ENCODE data around the gene CFLAR.

CFLAR gene

DNA sequence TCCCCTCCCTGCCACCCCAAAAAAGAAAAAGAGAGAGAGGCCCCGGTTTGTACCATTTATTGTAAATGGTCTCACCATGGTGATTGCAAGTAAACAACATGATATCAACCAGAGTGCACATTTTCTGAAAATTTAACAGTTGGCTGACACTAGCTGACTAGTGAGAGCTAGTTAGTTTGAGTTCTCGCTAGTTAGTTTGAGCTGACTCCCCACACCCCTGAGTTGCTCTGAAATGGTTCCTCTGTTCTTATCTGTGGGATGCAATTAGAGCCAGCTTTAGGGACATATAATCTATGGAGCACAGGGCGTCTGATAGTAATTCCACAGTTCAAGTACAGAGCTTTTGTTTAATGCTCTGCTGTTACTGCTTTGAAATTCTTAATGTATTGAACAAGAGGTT, 80.0 kb downstream of the CFLAR start:
- Histone ChIP-seq H4K20me1 (ENCODE audit: insufficient read depth, low read length) (no peaks in the 10 kb centered on the region), H3K9ac (ENCODE audit: low read length) (no peak overlapping the region), H3F3A (ENCODE audit: insufficient read depth, low read length) (peaks cover 34% of the 10 kb centered on the region), H3K4me2 (ENCODE audit: low read depth, low read length) (no peak overlapping the region), H2AFZ (ENCODE audit: low read length) (no peak overlapping the region), H3K4me1 (ENCODE audit: low read length) (peaks cover 58% of the 10 kb centered on the region), H3K27ac (ENCODE audit: low read length) (no peak overlapping the region), H3K4me3 (ENCODE audit: low read length) (no peak overlapping the region), H3K79me2 (ENCODE audit: low read length) (peaks cover 80% of the 10 kb centered on the region), H3K9me2 (replicated peaks; ENCODE audit: insufficient read depth, low read length) (no peaks in the 10 kb centered on the region), H3K36me3 (replicated peaks; ENCODE audit: insufficient read depth, low read length) (peaks cover 27% of the 10 kb centered on the region; the same call in 1 of the 2 replicates), H3K27me3 (replicated peaks; ENCODE audit: insufficient read depth, low read length) (no peaks in the 10 kb centered on the region), H3K9me3 (replicated peaks; ENCODE audit: insufficient read depth, low read length) (no peaks in the 10 kb centered on the region)
- no peak for TF ChIP-seq EZH2phosphoT487 (IDR thresholded peaks at IDR 0.05; ENCODE audit: low read length)
- TF ChIP-seq CTCF (IDR thresholded peaks at IDR 0.05; ENCODE audit: low read length) = no peak
- no peak for TF ChIP-seq EZH2 (optimal IDR thresholded peaks at IDR 0.05; ENCODE audit: low read depth, low read length)
- no peak for DNase-seq

- peaks cover 26% of the 10 kb centered on the region for H3F3A ChIP-seq (ENCODE audit: insufficient read depth, low read length)
Observed at GRCh38 chr2:201196803-201197202, 80.8 kb downstream of the CFLAR start.

DNA sequence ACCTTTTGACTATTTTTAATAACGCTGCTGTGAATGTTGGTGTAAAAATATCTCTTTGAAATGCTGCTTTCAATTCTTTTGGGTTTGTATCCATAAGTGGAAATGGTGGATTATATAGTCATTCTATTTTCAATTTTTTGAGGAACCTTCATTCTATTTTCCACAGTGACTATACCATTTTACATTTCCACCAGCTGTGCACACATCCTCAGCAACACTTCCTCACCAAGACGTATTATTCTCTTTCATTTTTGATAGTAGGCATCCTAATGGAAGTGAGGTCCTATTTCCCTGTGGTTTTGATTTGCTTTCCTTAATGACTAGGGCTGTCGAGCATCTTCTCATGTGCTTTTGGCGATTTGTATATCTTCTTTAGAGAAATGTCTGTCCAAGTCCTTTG, 81.8 kb downstream of the CFLAR start:
- Histone ChIP-seq H3K9me2 (replicated peaks; ENCODE audit: insufficient read depth, low read length) (no peaks in the 10 kb centered on the region), H3K36me3 (replicated peaks; ENCODE audit: insufficient read depth, low read length) (peaks cover 27% of the 10 kb centered on the region; the same call in 1 of the 2 replicates), H2AFZ (ENCODE audit: low read length) (no peak overlapping the region), H3K79me2 (ENCODE audit: low read length) (peaks cover 87% of the 10 kb centered on the region), H4K20me1 (ENCODE audit: insufficient read depth, low read length) (no peaks in the 10 kb centered on the region), H3K4me2 (ENCODE audit: low read depth, low read length) (no peak overlapping the region), H3K4me3 (ENCODE audit: low read length) (no peak overlapping the region), H3K27me3 (replicated peaks; ENCODE audit: insufficient read depth, low read length) (no peaks in the 10 kb centered on the region), H3K9ac (ENCODE audit: low read length) (no peak overlapping the region; the same call in 1 of the 2 replicates), H3F3A (ENCODE audit: insufficient read depth, low read length) (peaks cover 17% of the 10 kb centered on the region), H3K27ac (ENCODE audit: low read length) (no peak overlapping the region), H3K9me3 (replicated peaks; ENCODE audit: insufficient read depth, low read length) (no peaks in the 10 kb centered on the region), H3K4me1 (ENCODE audit: low read length) (peaks cover 43% of the 10 kb centered on the region)
- DNase-seq = no peak
- TF ChIP-seq CTCF (IDR thresholded peaks at IDR 0.05; ENCODE audit: low read length) = no peak
- TF ChIP-seq EZH2 (optimal IDR thresholded peaks at IDR 0.05; ENCODE audit: low read depth, low read length) = no peak
- no peak for TF ChIP-seq EZH2phosphoT487 (IDR thresholded peaks at IDR 0.05; ENCODE audit: low read length)

More at GRCh38 chr2:201196803-201197202, 80.8 kb downstream of the CFLAR start:
- Histone ChIP-seq H3K36me3 (replicated peaks; ENCODE audit: insufficient read depth, low read length) (peaks cover 27% of the 10 kb centered on the region; the same call in 1 of the 2 replicates), H3K27ac (ENCODE audit: low read length) (no peak overlapping the region), H3K79me2 (ENCODE audit: low read length) (peaks cover 86% of the 10 kb centered on the region), H3K4me2 (ENCODE audit: low read depth, low read length) (no peak overlapping the region), H3K9me3 (replicated peaks; ENCODE audit: insufficient read depth, low read length) (no peaks in the 10 kb centered on the region), H3K27me3 (replicated peaks; ENCODE audit: insufficient read depth, low read length) (no peaks in the 10 kb centered on the region), H3K4me3 (ENCODE audit: low read length) (no peak overlapping the region), H2AFZ (ENCODE audit: low read length) (no peak overlapping the region), H3K9ac (ENCODE audit: low read length) (no peak overlapping the region), H3K4me1 (ENCODE audit: low read length) (peaks cover 51% of the 10 kb centered on the region), H3K9me2 (replicated peaks; ENCODE audit: insufficient read depth, low read length) (no peaks in the 10 kb centered on the region), H4K20me1 (ENCODE audit: insufficient read depth, low read length) (no peaks in the 10 kb centered on the region)
- TF ChIP-seq EZH2phosphoT487 (IDR thresholded peaks at IDR 0.05; ENCODE audit: low read length) (no peak), CTCF (IDR thresholded peaks at IDR 0.05; ENCODE audit: low read length) (no peak), EZH2 (optimal IDR thresholded peaks at IDR 0.05; ENCODE audit: low read depth, low read length) (no peak)
- no peak for DNase-seq
